ENCODE results near the gene GH2. TPM values are rescaled to one million over a fixed set of nuclear protein-coding genes. Genes with fewer than 3 reads are reported as not detected.
"Not testable (repeated sequence)": the region's sequence is repeated elsewhere in the genome, so short reads cannot be mapped to it uniquely, and the experiment has no call there.

GH2 gene
- total RNA-seq, 4 donors from 2014 or later: not detected

DNA sequence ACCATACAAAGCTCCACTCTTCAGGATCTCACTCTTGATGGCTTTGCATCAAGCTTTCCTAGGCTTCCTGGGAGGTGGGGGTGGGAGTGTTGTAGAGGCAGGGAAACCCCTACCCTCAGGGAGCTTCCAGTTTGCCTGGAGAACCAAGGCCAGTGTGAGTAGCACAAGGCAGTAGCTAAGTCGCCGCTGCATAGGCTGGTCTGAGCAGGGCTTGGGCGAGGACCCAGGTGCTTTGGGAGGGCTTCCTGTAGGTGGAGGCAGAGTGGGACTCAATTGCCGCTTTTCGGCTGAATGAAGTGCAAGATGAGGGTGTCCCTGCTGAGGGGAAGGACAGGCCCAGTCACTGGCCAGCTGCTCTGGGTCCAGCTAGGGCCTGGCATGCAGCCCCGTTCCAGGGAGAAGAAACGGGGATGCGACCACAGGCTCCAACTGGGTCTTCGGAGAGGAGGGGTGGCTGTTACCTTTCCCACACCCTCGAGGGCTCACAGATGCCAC lies 46.5 kb upstream of the GH2 start:
- intact Hi-C loops (cut with DNase I; ENCODE audit: low total_unique reads) (no loop called here), in situ Hi-C loops (cut with MboI; ENCODE audit: low sequenced_read_pairs in 4 of 4) (loop anchor here in 2 of 4 donors (10.0 kb wide), 2 partner anchors 87 to 97 kb away; partner anchors contain the start of gene ICAM2 (in 1 of the 2))
- Histone ChIP-seq H3K27ac (no peak overlapping the region), H3K4me3 (no peak overlapping the region), H3K9me3 (no peaks in the 10 kb centered on the region), H3K36me3 (no peaks in the 10 kb centered on the region), H3K4me1 (peaks cover 13 to 21% of the 10 kb centered on the region in 2 donors), H3K27me3 (no peaks in the 10 kb centered on the region)
- TF ChIP-seq CTCF (IDR thresholded peaks at IDR 0.05 in 4 of 5, conservative IDR thresholded peaks at IDR 0.05 in 1 of 5) (no peak), POLR2A (IDR thresholded peaks at IDR 0.05) (no peak)
- DNase-seq: no peak
- no peak for ATAC-seq

GRCh38 chr17:63927464-63928171 lies 45.9 kb upstream of the GH2 start:
- in situ Hi-C loops (cut with MboI; ENCODE audit: low sequenced_read_pairs in 4 of 4) (loop anchor here in 2 of 4 donors (10.0 kb wide), 2 partner anchors 87 to 97 kb away; partner anchors contain the start of gene ICAM2 (in 1 of the 2)), intact Hi-C loops (cut with DNase I; ENCODE audit: low total_unique reads) (no loop called here)
- no peaks in the 10 kb centered on the region for H3K27me3 ChIP-seq
- H3K27ac ChIP-seq: no peak overlapping the region
- H3K4me3 ChIP-seq: no peak overlapping the region
- no peak for TF ChIP-seq CTCF (IDR thresholded peaks at IDR 0.05 in 4 of 5, conservative IDR thresholded peaks at IDR 0.05 in 1 of 5)
- no peak for TF ChIP-seq POLR2A (IDR thresholded peaks at IDR 0.05)
- H3K9me3 ChIP-seq: no peaks in the 10 kb centered on the region
- H3K4me1 ChIP-seq: peaks cover 13 to 21% of the 10 kb centered on the region in 2 donors
- no peak for DNase-seq
- no peak for ATAC-seq
- H3K36me3 ChIP-seq: no peaks in the 10 kb centered on the region

GRCh38 chr17:63926164-63926563 lies 44.4 kb upstream of the GH2 start:
- no peak overlapping the region for H3K4me3 ChIP-seq
- H3K4me1 ChIP-seq: peaks cover 12 to 15% of the 10 kb centered on the region in 2 donors
- in situ Hi-C loops (cut with MboI; ENCODE audit: low sequenced_read_pairs in 4 of 4): loop anchor here in 2 of 4 donors (10.0 kb wide), 2 partner anchors 89 to 99 kb away; partner anchors contain the start of gene ICAM2 (in 1 of the 2)
- H3K9me3 ChIP-seq: no peaks in the 10 kb centered on the region
- no peak for ATAC-seq
- no peak overlapping the region for H3K27ac ChIP-seq
- intact Hi-C loops (cut with DNase I; ENCODE audit: low total_unique reads): no loop called here
- DNase-seq: no peak
- no peaks in the 10 kb centered on the region for H3K36me3 ChIP-seq
- no peaks in the 10 kb centered on the region for H3K27me3 ChIP-seq
- TF ChIP-seq CTCF (IDR thresholded peaks at IDR 0.05 in 4 of 5, conservative IDR thresholded peaks at IDR 0.05 in 1 of 5) (no peak), POLR2A (IDR thresholded peaks at IDR 0.05) (no peak)

DNA sequence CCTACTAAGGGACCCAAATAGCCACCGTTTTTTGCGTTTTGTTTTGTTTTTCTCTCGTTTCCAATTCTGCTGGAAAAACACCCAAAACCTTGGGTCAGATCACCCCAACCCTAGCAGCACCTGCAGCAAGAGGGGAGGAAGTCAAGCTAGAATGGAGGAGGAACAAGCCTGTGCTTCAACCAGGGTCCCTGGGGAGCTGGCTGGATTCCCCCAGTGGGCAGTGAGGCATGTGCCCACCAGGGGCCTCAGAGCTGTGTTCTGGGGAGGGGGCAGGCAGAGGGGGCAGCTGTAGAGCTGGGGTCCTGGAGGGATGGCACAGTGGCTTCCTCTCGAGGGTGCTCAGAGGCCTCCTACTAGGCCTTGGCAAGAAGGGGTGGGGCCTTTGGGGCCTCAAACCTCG lies 43.9 kb upstream of the GH2 start:
- in situ Hi-C loops (cut with MboI; ENCODE audit: low sequenced_read_pairs in 4 of 4): loop anchor here in 2 of 4 donors (10.0 kb wide), 2 partner anchors 89 to 99 kb away; partner anchors contain the start of gene ICAM2 (in 1 of the 2)
- no peaks in the 10 kb centered on the region for H3K36me3 ChIP-seq
- H3K27ac ChIP-seq: no peak overlapping the region
- H3K4me1 ChIP-seq: peaks cover 7 to 10% of the 10 kb centered on the region in 2 donors
- no peaks in the 10 kb centered on the region for H3K9me3 ChIP-seq
- DNase-seq (no peak), ATAC-seq (no peak)
- H3K4me3 ChIP-seq: no peak overlapping the region
- TF ChIP-seq CTCF (IDR thresholded peaks at IDR 0.05 in 4 of 5, conservative IDR thresholded peaks at IDR 0.05 in 1 of 5): no peak
- no peak for TF ChIP-seq POLR2A (IDR thresholded peaks at IDR 0.05)
- no peaks in the 10 kb centered on the region for H3K27me3 ChIP-seq
- intact Hi-C loops (cut with DNase I; ENCODE audit: low total_unique reads): no loop called here

- H3K4me3 ChIP-seq; H3K36me3 ChIP-seq; H3K27ac ChIP-seq; H3K9me3 ChIP-seq; ATAC-seq; H3K4me1 ChIP-seq; H3K27me3 ChIP-seq; intact Hi-C loops (cut with DNase I; ENCODE audit: low total_unique reads); DNase-seq: not testable (repeated sequence)
- in situ Hi-C loops (cut with MboI; ENCODE audit: low sequenced_read_pairs in 4 of 4): loop anchor here (10.0 to 25.0 kb wide), 5 partner anchors 92 to 515 kb away; partner anchors contain the start of genes ERN1 (in 2 of the 4), ICAM2 (in 1 of the 4) and MILR1 (in 1 of the 4)
These were observed 40.7 kb upstream of the GH2 start for GRCh38 chr17:63922402-63922801.

- intact Hi-C loops (cut with DNase I; ENCODE audit: low total_unique reads); H3K36me3 ChIP-seq; H3K4me1 ChIP-seq; H3K27me3 ChIP-seq; ATAC-seq; H3K4me3 ChIP-seq; H3K9me3 ChIP-seq; DNase-seq; H3K27ac ChIP-seq: not testable (repeated sequence)
- in situ Hi-C loops (cut with MboI; ENCODE audit: low sequenced_read_pairs in 4 of 4): loop anchor here (10.0 to 25.0 kb wide), 5 partner anchors 94 to 517 kb away; partner anchors contain the start of genes ERN1 (in 2 of the 4), ICAM2 (in 1 of the 4) and MILR1 (in 1 of the 4)
These were observed 39.0 kb upstream of the GH2 start for GRCh38 chr17:63920779-63921178.

GRCh38 chr17:63920050-63920449 lies 38.3 kb upstream of the GH2 start:
- H3K4me3 ChIP-seq; H3K4me1 ChIP-seq; H3K36me3 ChIP-seq; ATAC-seq; H3K27ac ChIP-seq; DNase-seq; intact Hi-C loops (cut with DNase I; ENCODE audit: low total_unique reads); H3K9me3 ChIP-seq; H3K27me3 ChIP-seq: not testable (repeated sequence)
- in situ Hi-C loops (cut with MboI; ENCODE audit: low sequenced_read_pairs in 4 of 4): loop anchor here (10.0 to 25.0 kb wide), 5 partner anchors 95 to 517 kb away; partner anchors contain the start of genes ERN1 (in 2 of the 4), ICAM2 (in 1 of the 4) and MILR1 (in 1 of the 4)
